Small intestine (tissue), 7 donors: ENCODE measurements around the gene DEPDC7. TPM values are rescaled to one million over a fixed set of nuclear protein-coding genes. Genes with fewer than 3 reads are reported as not detected.

Experiments used
- DNase-seq, 2 donors: peaks; one replicate each; pipeline versions ENCODE4 v3.0.0 to v3.0.0-alpha.2; 2013
- FAIRE-seq: peaks from 2 replicates; lab custom pipeline; 2012; peaks lifted over from hg19 to GRCh38; lab: Jason Lieb, UNC
- H3K27ac ChIP-seq, 3 donors: one replicate each; pipeline ENCODE4 v1.5.1; 2013; ENCODE audit warnings: low read length in 2 of 3, mild to moderate bottlenecking in 2 of 3, control low read depth in 1 of 3, inconsistent platforms in 1 of 3, low read depth in 1 of 3, moderate library complexity in 1 of 3
- H3K27me3 ChIP-seq, 3 donors: one replicate each; pipeline ENCODE4 v1.6.1; 2013; ENCODE audit warnings: low read length in 3 of 3, inconsistent platforms in 1 of 3; ENCODE audit not compliant: control insufficient read depth in 3 of 3, insufficient read depth in 3 of 3
- H3K36me3 ChIP-seq, 3 donors: one replicate each; pipeline ENCODE4 v1.6.1; 2013; ENCODE audit warnings: low read length in 3 of 3, inconsistent platforms in 1 of 3, low read depth in 1 of 3, mild to moderate bottlenecking in 1 of 3, moderate library complexity in 1 of 3; ENCODE audit not compliant: control insufficient read depth in 3 of 3, insufficient read depth in 2 of 3
- H3K4me1 ChIP-seq, 3 donors: one replicate each; pipeline ENCODE4 v1.6.1; 2013; ENCODE audit warnings: low read length in 2 of 3, inconsistent platforms in 1 of 3, low read depth in 1 of 3, mild to moderate bottlenecking in 1 of 3, moderate library complexity in 1 of 3; ENCODE audit not compliant: control insufficient read depth in 3 of 3, insufficient read depth in 2 of 3
- H3K4me3 ChIP-seq, 3 donors: one replicate each; pipeline ENCODE4 v1.5.1; 2013; ENCODE audit warnings: low read length in 3 of 3, control low read depth in 1 of 3, inconsistent platforms in 1 of 3, low read depth in 1 of 3, mild to moderate bottlenecking in 1 of 3, moderate library complexity in 1 of 3
- H3K9me3 ChIP-seq, 2 donors: one replicate each; pipeline ENCODE4 v1.6.1; 2013; ENCODE audit warnings: low read depth in 1 of 2, low read length in 1 of 2; ENCODE audit not compliant: control insufficient read depth in 2 of 2, insufficient read depth in 1 of 2
- WGBS, 3 donors: extraction: QIAGEN DNeasy Blood & Tissue Kit; methylation state at CpG; one replicate each; pipeline ENCODE4 v1.1.7; 2013; 5-methylcytosine and 5-hydroxymethylcytosine counted together
- polyA plus RNA-seq, 4 donors: library from polyadenylated mRNA; stranded (reverse) in 3 of 4; unstranded in 1 of 4; fragments of 200-250 nt in 3 of 4; fragments of 120-200 nt in 1 of 4; gene quantifications; one replicate each; pipeline versions ENCODE4 v1.2.1 to v1.2.3, GENCODE V29; 2013
- donor health status: healthy with polysubstance abuse.
- donor health status: control.
- donor health status: control.
- donor health status: Bipolar disorder and iron deficiency.
- donor health status: healthy.

DEPDC7 gene
- polyA plus RNA-seq, 4 donors = 11.4 to 83.9 (median 40.5) TPM

DNA sequence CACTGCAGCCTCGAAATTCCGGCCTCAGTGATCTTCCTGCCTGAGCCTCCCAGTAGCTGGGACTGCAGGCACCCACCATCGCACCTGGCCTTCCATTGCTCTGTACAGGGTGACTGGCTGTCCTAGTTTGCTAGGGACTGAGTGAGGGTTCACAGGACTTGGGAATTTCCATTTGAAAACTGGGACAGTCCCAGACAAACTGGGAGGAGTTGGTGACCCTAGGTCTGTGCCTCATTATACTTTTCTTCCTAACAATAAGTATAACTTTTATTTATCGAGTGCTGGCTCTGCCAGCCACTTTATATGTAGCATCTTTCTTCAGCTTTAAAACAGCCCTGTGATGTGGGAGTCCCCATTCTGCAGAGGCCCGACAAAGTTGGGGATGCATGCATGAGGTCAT, 49.2 kb downstream of the DEPDC7 start:
- no peak for FAIRE-seq
- Histone ChIP-seq H3K36me3 (peaks cover 4 to 65% (median 12%) of the 10 kb centered on the region in 3 donors), H3K4me1 (peaks cover 0 to 19% (median 7%) of the 10 kb centered on the region in 3 donors), H3K4me3 (no peak overlapping the region), H3K9me3 (no peaks in the 10 kb centered on the region), H3K27ac (no peak overlapping the region), H3K27me3 (no peaks in the 10 kb centered on the region)
- WGBS, 3 donors = 78 to 87% (median 83%) methylated on average over 5 of the region's 5 CpGs
- DNase-seq = no peak

DNA sequence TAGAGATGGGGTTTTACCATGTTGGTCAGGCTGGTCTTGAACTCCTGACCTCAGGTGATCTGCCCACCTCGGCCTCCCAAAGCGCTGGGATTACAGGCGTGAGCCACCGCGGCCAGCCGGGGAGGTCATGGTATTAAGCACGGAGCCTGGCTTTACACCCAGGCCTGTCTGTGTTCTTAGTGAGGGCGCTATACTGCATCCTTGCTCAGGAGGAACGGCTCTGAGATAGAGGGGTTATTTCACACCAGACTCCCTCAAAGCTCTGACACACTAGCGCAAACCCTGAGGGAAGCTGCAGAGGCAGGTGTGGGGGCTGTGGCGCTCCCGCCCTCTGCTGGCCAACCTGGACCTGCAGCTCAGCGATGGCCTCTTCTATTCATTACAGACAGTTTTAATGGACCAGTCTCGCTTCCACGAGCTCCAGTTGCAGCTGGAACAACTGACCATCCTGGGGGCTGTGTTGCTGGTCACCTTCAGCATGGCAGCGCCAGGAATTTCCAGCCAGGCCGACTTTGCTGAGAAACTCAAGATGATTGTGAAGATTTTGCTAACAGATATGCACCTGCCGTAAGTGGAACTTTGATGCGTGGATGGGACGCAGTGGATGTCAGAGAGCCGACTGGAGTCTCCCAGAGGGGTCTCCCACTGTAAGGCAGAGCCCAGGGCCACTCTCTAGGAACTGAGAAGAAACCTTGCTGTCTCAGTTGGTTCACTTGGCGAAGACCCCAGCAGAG, 49.9 kb downstream of the DEPDC7 start:
- DNase-seq = peak; percentile 76 to 81

DNA sequence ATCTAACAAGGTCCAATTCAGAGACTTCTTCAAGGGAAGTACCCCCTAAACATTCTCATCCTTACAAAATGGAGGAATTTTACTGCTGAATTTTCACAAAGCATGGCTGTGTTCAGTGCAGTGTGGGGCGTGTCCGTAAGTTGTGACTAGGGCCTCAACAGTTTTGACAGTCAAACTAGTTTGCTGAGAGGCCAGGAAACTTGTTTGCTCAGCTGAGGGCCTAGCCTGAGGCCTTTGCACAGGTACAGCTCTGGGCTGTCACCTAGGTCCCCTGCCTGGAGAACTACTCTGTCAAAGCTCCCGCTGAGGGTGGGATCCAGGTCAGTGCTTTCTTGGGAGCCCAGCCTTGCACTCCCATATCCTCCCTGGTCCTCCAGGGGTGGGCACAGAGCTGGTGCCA, 51.6 kb downstream of the DEPDC7 start:
- no peak overlapping the region for H3K4me3 ChIP-seq
- 87 to 96% (median 92%) methylated on average over 3 of the region's 3 CpGs for WGBS, 3 donors
- peak in 1 of 2 donors; percentile 18 for DNase-seq
- FAIRE-seq = no peak
- H3K27me3 ChIP-seq = no peaks in the 10 kb centered on the region
- no peak overlapping the region for H3K27ac ChIP-seq
- peaks cover 2 to 72% (median 18%) of the 10 kb centered on the region in 3 donors for H3K36me3 ChIP-seq
- H3K9me3 ChIP-seq = no peaks in the 10 kb centered on the region
- H3K4me1 ChIP-seq = peaks cover 0 to 8% (median 2%) of the 10 kb centered on the region in 3 donors

More for the DNA sequence above, 49.9 kb downstream of the DEPDC7 start:
- Histone ChIP-seq H3K27me3 (no peaks in the 10 kb centered on the region), H3K9me3 (no peaks in the 10 kb centered on the region), H3K4me3 (no peak overlapping the region), H3K4me1 (peaks cover 0 to 13% (median 5%) of the 10 kb centered on the region in 3 donors), H3K36me3 (peaks cover 2 to 65% (median 12%) of the 10 kb centered on the region in 3 donors), H3K27ac (no peak overlapping the region)
- FAIRE-seq = no peak
- WGBS, 3 donors = 54 to 62% (median 58%) methylated on average over 22 of the region's 22 CpGs

DNA sequence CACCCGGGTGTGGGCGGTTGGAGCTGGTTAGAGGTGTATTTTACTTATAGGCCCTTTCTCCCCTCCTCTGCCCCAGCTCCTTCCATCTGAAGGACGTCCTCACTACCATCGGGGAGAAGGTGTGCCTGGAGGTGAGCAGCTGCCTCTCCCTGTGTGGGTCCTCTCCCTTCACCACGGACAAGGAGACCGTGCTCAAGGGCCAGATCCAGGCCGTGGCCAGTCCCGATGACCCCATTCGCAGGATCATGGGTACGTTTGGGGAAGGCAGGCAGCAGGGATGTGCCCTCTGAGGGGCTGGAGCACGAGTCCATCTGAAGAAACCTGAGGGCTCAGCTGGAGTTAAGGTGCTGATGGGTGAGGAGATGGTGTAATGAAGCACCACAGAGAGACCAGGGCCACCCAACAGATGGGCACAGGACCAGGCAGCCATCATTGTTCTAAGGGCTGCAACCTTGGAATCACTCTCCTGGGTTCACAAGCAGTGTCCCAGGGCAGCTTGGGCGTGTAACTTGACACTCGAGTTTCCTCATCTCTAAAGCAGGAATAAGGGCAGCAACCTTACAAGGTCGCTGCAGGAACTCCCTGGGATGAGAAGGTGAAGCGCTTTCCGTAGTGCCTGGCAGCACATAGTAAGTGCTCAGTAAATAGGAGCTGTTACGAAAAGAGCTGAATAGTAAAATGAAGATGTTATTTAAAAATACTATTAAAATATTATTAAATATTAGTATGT, 53.1 kb downstream of the DEPDC7 start:
- H3K27me3 ChIP-seq = no peaks in the 10 kb centered on the region
- no peak for FAIRE-seq
- no peak for DNase-seq
- no peak overlapping the region for H3K27ac ChIP-seq
- peaks cover 0 to 8% (median 2%) of the 10 kb centered on the region in 3 donors for H3K4me1 ChIP-seq
- H3K9me3 ChIP-seq = no peaks in the 10 kb centered on the region
- no peak overlapping the region for H3K4me3 ChIP-seq
- peaks cover 4 to 73% (median 19%) of the 10 kb centered on the region in 3 donors for H3K36me3 ChIP-seq
- 96 to 97% (median 96%) methylated on average over 17 of the region's 17 CpGs for WGBS, 3 donors

DNA sequence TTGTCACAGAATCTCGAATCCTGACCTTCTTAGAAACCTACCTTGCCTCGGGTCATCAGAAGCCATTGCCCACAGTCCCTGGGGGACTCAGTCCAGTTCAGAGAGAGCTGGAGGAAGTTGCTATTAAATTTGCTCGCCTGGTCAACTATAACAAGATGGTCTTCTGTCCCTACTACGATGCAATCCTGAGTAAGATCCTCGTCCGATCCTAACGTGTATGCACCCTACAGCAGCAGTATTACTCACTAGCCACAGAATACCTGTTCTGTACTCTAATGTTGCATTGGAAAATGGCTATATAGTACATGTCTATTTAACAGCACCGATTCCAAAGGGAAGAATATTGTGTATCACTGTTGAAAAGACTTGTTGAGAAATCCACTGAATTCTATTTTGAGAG, 56.8 kb downstream of the DEPDC7 start:
- FAIRE-seq (no peak), DNase-seq (no peak)
- Histone ChIP-seq H3K9me3 (no peaks in the 10 kb centered on the region), H3K4me1 (peaks cover 0 to 2% (median 0%) of the 10 kb centered on the region in 3 donors), H3K27ac (no peak overlapping the region), H3K27me3 (no peaks in the 10 kb centered on the region), H3K36me3 (peaks cover 9 to 74% (median 31%) of the 10 kb centered on the region in 3 donors), H3K4me3 (no peak overlapping the region)
- 91 to 96% (median 93%) methylated on average over 8 of the region's 8 CpGs for WGBS, 3 donors

Other genes with a start within 250 kb of the DEPDC7 start
- gene CCDC73, start 221.2 kb upstream of the DEPDC7 start, polyA plus RNA-seq = under 1 TPM in 2 of 4 donors, not detected in 2; 0.01 to 0.09 TPM
- 10 to 100 TPM in 2 of 4 donors, 1 to 10 TPM in 2; 5.1 to 11.2 (median 9.1) TPM for gene PRRG4, start 186.0 kb upstream of the DEPDC7 start, polyA plus RNA-seq
- gene QSER1, start 123.1 kb upstream of the DEPDC7 start, polyA plus RNA-seq = 10 to 100 TPM in 1 of 4 donors, 1 to 10 TPM in 3; 1.4 to 20.5 (median 3.2) TPM
- gene TCP11L1, start 23.7 kb downstream of the DEPDC7 start, polyA plus RNA-seq = 10 to 100 TPM in 2 of 4 donors, 1 to 10 TPM in 2; 5.4 to 13.9 (median 10.5) TPM
- 10 to 100 TPM; 12.4 to 42.3 (median 19.4) TPM for gene CSTF3, start 145.6 kb downstream of the DEPDC7 start, polyA plus RNA-seq
- 10 to 100 TPM in 3 of 4 donors, 1 to 10 TPM in 1; 9.5 to 40.7 (median 20.0) TPM for gene HIPK3, start 241.5 kb downstream of the DEPDC7 start, polyA plus RNA-seq